Psoas muscle (tissue), 8 donors: ENCODE results near the gene PITPNC1. TPM values are rescaled to one million over a fixed set of nuclear protein-coding genes. Genes with fewer than 3 reads are reported as not detected.
"Not testable (repeated sequence)": the region's sequence is repeated elsewhere in the genome, so short reads cannot be mapped to it uniquely, and the experiment has no call there.

ENCODE experiments used
- ATAC-seq, 4 donors: fragments of 200-7000 bp; cut with Tn5 transposase; one replicate each; pipeline ENCODE4 v1.9.1; 2020; ENCODE audit warnings: moderate library complexity in 3 of 4, mild to moderate bottlenecking in 2 of 4
- DNase-seq, 2 donors: peaks; one replicate each; pipeline ENCODE4 v3.0.0-alpha.2; 2020
- H3K27ac ChIP-seq: fragments of 200-600 bp; one replicate; pipeline ENCODE4 v1.8.0; 2022
- H3K27me3 ChIP-seq, 3 donors: fragments of 200-600 bp in 1 of 3; one replicate each; pipeline versions ENCODE4 v1.6.1 to v1.8.0; 2013 to 2022; ENCODE audit warnings: low read length in 2 of 3, mild to moderate bottlenecking in 2 of 3, moderate library complexity in 1 of 3; ENCODE audit not compliant: insufficient read depth in 3 of 3
- H3K36me3 ChIP-seq, 2 donors: fragments of 200-600 bp in 1 of 2; one replicate each; pipeline versions ENCODE4 v1.6.1 to v1.8.0; 2013 to 2022; ENCODE audit warnings: low read depth in 1 of 2, mild to moderate bottlenecking in 1 of 2, moderate library complexity in 1 of 2; ENCODE audit not compliant: insufficient read depth in 1 of 2
- H3K4me1 ChIP-seq: fragments of 200-600 bp; one replicate; pipeline ENCODE4 v1.8.0; 2022
- H3K4me3 ChIP-seq: fragments of 200-600 bp; one replicate; pipeline ENCODE4 v1.8.0; 2022; ENCODE audit warnings: mild to moderate bottlenecking
- H3K9me3 ChIP-seq: fragments of 200-600 bp; one replicate; pipeline ENCODE4 v1.8.0; 2022
- CTCF ChIP-seq: fragments of 200-600 bp; IDR thresholded peaks from one replicate; pipeline ENCODE4 v1.8.0; 2022; ENCODE audit warnings: antibody characterized with exemption
- WGBS, 3 donors: extraction: QIAGEN DNeasy Blood & Tissue Kit; methylation state at CpG; one replicate each; pipeline versions ENCODE4 v1.1.6 to v1.1.7; 2013; 5-methylcytosine and 5-hydroxymethylcytosine counted together
- intact Hi-C, 2 donors: fragments of 100-400 bp; cut with DNase I; formaldehyde crosslinking; loops; one replicate each; pipeline versions ENCODE4 v1.11.0 to v1.14.2; 2022
- polyA plus RNA-seq, 3 donors: library from polyadenylated mRNA; stranded (reverse); fragments of 200-250 nt; gene quantifications; one replicate each; pipeline ENCODE4 v1.2.3, GENCODE V29; 2013
- total RNA-seq, 4 donors: library from RNA; stranded (reverse); fragmentation: NEBNext Ultra II Directional in 2 of 4; extraction: Animal tissue kit (Norgen Biotek cat#: 25700) in 2 of 4; gene quantifications; one replicate each; pipeline versions ENCODE4 v1.2.1 to v1.2.4, GENCODE V29; 2021 to 2023
- donor health status: healthy with polysubstance abuse.
- donor health status: DM: no; HTN: no; CAD: no; lungs with moderate emphysema.
- donor health status: Bipolar disorder and iron deficiency.
- donor health status: healthy.
- donor health status: DM: yes; HTN: yes; CAD: no.
- donor health status: DM: no; HTN: no; CAD: no.
- donor health status: DM: no; HTN: no; CAD: no.
- donor health status: DM: yes; HTN: yes; CAD: no.

PITPNC1 gene
- total and polyA plus RNA-seq, 7 donors = 4.4 to 54.7 (median 6.6) TPM

GRCh38 chr17:67578142-67578457 lies 201.0 kb downstream of the PITPNC1 start:
- intact Hi-C loops = no loop called here
- ATAC-seq (no peak), DNase-seq (no peak)
- Histone ChIP-seq H3K27me3 (no peaks in the 10 kb centered on the region), H3K9me3 (no peaks in the 10 kb centered on the region), H3K4me3 (no peak overlapping the region), H3K36me3 (no peaks in the 10 kb centered on the region), H3K27ac (no peak overlapping the region), H3K4me1 (no peaks in the 10 kb centered on the region)
- no peak for TF ChIP-seq CTCF
- WGBS, 3 donors = 55 to 67% (median 63%) methylated on average over 5 of the region's 5 CpGs

GRCh38 chr17:67578679-67579405 lies 201.8 kb downstream of the PITPNC1 start:
- ATAC-seq, H3K4me3 ChIP-seq, H3K27me3 ChIP-seq, H3K36me3 ChIP-seq, intact Hi-C loops, H3K4me1 ChIP-seq, H3K27ac ChIP-seq, H3K9me3 ChIP-seq, DNase-seq: not testable (repeated sequence)
- 92 to 98% (median 92%) methylated on average over 9 of the region's 9 CpGs for WGBS, 3 donors

- H3K27me3 ChIP-seq = peaks cover 0 to 2% (median 0%) of the 10 kb centered on the region in 3 donors
- TF ChIP-seq CTCF = no peak
- no peaks in the 10 kb centered on the region for H3K36me3 ChIP-seq
- peak in 1 of 4 donors; percentile 42 for ATAC-seq
- H3K27ac ChIP-seq = no peak overlapping the region
- DNase-seq = no peak
- 24 to 27% (median 25%) methylated on average over 6 of the region's 6 CpGs for WGBS, 3 donors
- H3K4me3 ChIP-seq = no peak overlapping the region
- intact Hi-C loops = no loop called here
- H3K4me1 ChIP-seq = no peaks in the 10 kb centered on the region
- H3K9me3 ChIP-seq = no peaks in the 10 kb centered on the region
These were observed 205.6 kb downstream of the PITPNC1 start for GRCh38 chr17:67582673-67583081.

- no peak for DNase-seq
- no peak overlapping the region for H3K4me3 ChIP-seq
- peaks cover 0 to 2% (median 0%) of the 10 kb centered on the region in 3 donors for H3K27me3 ChIP-seq
- no peaks in the 10 kb centered on the region for H3K4me1 ChIP-seq
- 95 to 100% (median 97%) methylated on average over 4 of the region's 4 CpGs for WGBS, 3 donors
- H3K9me3 ChIP-seq = no peaks in the 10 kb centered on the region
- intact Hi-C loops = no loop called here
- no peaks in the 10 kb centered on the region for H3K36me3 ChIP-seq
- TF ChIP-seq CTCF = no peak
- H3K27ac ChIP-seq = no peak overlapping the region
- no peak for ATAC-seq
These were observed 208.1 kb downstream of the PITPNC1 start for GRCh38 chr17:67585077-67585602.

- no peak for ATAC-seq
- 41 to 74% (median 45%) methylated on average over 9 of the region's 9 CpGs for WGBS, 3 donors
- H3K4me3 ChIP-seq = no peak overlapping the region
These were observed 211.2 kb downstream of the PITPNC1 start for GRCh38 chr17:67588326-67588725.

More at GRCh38 chr17:67588326-67588725, 211.2 kb downstream of the PITPNC1 start:
- Histone ChIP-seq H3K4me1 (no peaks in the 10 kb centered on the region), H3K27me3 (peaks cover 0 to 2% (median 0%) of the 10 kb centered on the region in 3 donors), H3K27ac (no peak overlapping the region), H3K36me3 (no peaks in the 10 kb centered on the region), H3K9me3 (no peaks in the 10 kb centered on the region)
- no peak for DNase-seq
- no peak for TF ChIP-seq CTCF
- intact Hi-C loops = no loop called here
